BE2C (cell line): ENCODE data around the gene TSPAN12. TPM values are rescaled to one million over a fixed set of nuclear protein-coding genes. Genes with fewer than 3 reads are reported as not detected.
"Not testable (repeated sequence)": the region's sequence is repeated elsewhere in the genome, so short reads cannot be mapped to it uniquely, and the experiment has no call there.

Experiments used
- DNase-seq: peaks from one replicate; pipeline ENCODE4 v3.0.0-alpha.2; 2020
- H3K27me3 ChIP-seq: fragments of 250-450 bp; sonication (Bioruptor Pico); 2 replicates; pipeline ENCODE4 v1.5.1; 2020; ENCODE audit warnings: mild to moderate bottlenecking
- H3K36me3 ChIP-seq: fragments of 250-450 bp; sonication (Bioruptor Pico); 2 replicates; pipeline ENCODE4 v1.5.1; 2020; ENCODE audit warnings: mild to moderate bottlenecking
- H3K4me1 ChIP-seq: fragments of 250-450 bp; sonication (Bioruptor Pico); 2 replicates; pipeline ENCODE4 v1.5.1; 2020
- H3K4me3 ChIP-seq: 2 replicates; pipeline ENCODE4 v1.5.1; 2011; ENCODE audit warnings: low read depth, low read length
- H3K9me3 ChIP-seq: fragments of 250-450 bp; sonication (Bioruptor Pico); 2 replicates; pipeline ENCODE4 v1.5.1; 2020
- CTCF ChIP-seq: IDR thresholded peaks from 2 replicates; pipeline ENCODE4 v1.5.1; 2012; ENCODE audit warnings: mild to moderate bottlenecking, low read depth, low read length
- polyA plus RNA-seq: library from polyadenylated mRNA; unstranded; fragments of >200 nt; gene quantifications from one replicate; pipeline ENCODE4 v1.2.1, GENCODE V29; 2012; ENCODE audit warnings: low read depth, missing spikeins; ENCODE audit not compliant: insufficient read length, insufficient read depth

TSPAN12 gene
- not detected for polyA plus RNA-seq

- Histone ChIP-seq H3K27me3 (peaks cover 58% of the 10 kb centered on the region), H3K9me3 (no peaks in the 10 kb centered on the region; the same call in 1 of the 2 replicates), H3K36me3 (no peaks in the 10 kb centered on the region), H3K4me1 (no peaks in the 10 kb centered on the region), H3K4me3 (peak within 1 kb of the TSS; percentile 61)
- DNase-seq = peak; percentile 78
- peak; percentile 44 for TF ChIP-seq CTCF
Observed at GRCh38 chr7:120857588-120858573, at the start of gene TSPAN12. Gene TSPAN12, minus strand, starts transcription at chr7:120858144. Its CDS starts 1,381 bp downstream, at chr7:120856763.

GRCh38 chr7:120898715-120899499 is 41.0 kb upstream of the TSPAN12 start:
- H3K36me3 ChIP-seq = no peaks in the 10 kb centered on the region
- no peak overlapping the region for H3K4me3 ChIP-seq
- TF ChIP-seq CTCF = no peak
- no peak for DNase-seq
- no peaks in the 10 kb centered on the region for H3K9me3 ChIP-seq
- H3K27me3 ChIP-seq = no peaks in the 10 kb centered on the region
- no peaks in the 10 kb centered on the region for H3K4me1 ChIP-seq

- not testable (repeated sequence) for H3K4me3 ChIP-seq, H3K9me3 ChIP-seq, DNase-seq, H3K36me3 ChIP-seq, H3K27me3 ChIP-seq, H3K4me1 ChIP-seq
Observed at GRCh38 chr7:120895253-120895652, 37.3 kb upstream of the TSPAN12 start.

- H3K36me3 ChIP-seq, H3K4me1 ChIP-seq, DNase-seq, H3K9me3 ChIP-seq, H3K4me3 ChIP-seq: not testable (repeated sequence)
- H3K27me3 ChIP-seq = peaks cover 13% of the 10 kb centered on the region; the same call in 1 of the 2 replicates
Observed at GRCh38 chr7:120885602-120886001, 27.7 kb upstream of the TSPAN12 start.

- no peak for DNase-seq
- peaks cover 16% of the 10 kb centered on the region for H3K27me3 ChIP-seq
- no peak for TF ChIP-seq CTCF
Observed at GRCh38 chr7:120877701-120878100, 19.8 kb upstream of the TSPAN12 start.

GRCh38 chr7:120876922-120877321 is 19.0 kb upstream of the TSPAN12 start:
- Histone ChIP-seq H3K9me3 (no peaks in the 10 kb centered on the region), H3K36me3 (no peaks in the 10 kb centered on the region), H3K4me1 (no peaks in the 10 kb centered on the region), H3K27me3 (peaks cover 16% of the 10 kb centered on the region), H3K4me3 (no peak overlapping the region)
- no peak for TF ChIP-seq CTCF
- DNase-seq = no peak

More at GRCh38 chr7:120877701-120878100, 19.8 kb upstream of the TSPAN12 start:
- Histone ChIP-seq H3K9me3 (no peaks in the 10 kb centered on the region), H3K4me1 (no peaks in the 10 kb centered on the region), H3K36me3 (no peaks in the 10 kb centered on the region), H3K4me3 (no peak overlapping the region)
